ENCODE data around the gene ELMO1. TPM values are rescaled to one million over a fixed set of nuclear protein-coding genes. Genes with fewer than 3 reads are reported as not detected.

Gene ELMO1
- total and polyA plus RNA-seq, 2 of the 13 experiments (the other 11 are each of a cell fraction or from before 2014, with no cell fraction given) = 0.11 to 0.17 TPM

GRCh38 chr7:36825501-36825900, 623.2 kb downstream of the ELMO1 start (continued):
- TF ChIP-seq ZBTB4 (CRISPR knock-in tag; IDR thresholded peaks at IDR 0.05; ENCODE audit: borderline replicate concordance) = no peak

- ChIA-PET CTCF (ENCODE audit: low intra/inter-chr PET ratio, low total read pairs) (no interaction called here), POLR2A (no interaction called here)
- no peak overlapping the region for H3K4me3 ChIP-seq (replicated peaks in 1 of 3; ENCODE audit: insufficient read depth in 1 of 3, low read depth in 2 of 3, low read length in 3 of 3)
- 82% methylated on average over 9 of the region's 9 CpGs for WGBS (ENCODE audit: low lambda C conversion rate)
- no peaks in the 10 kb centered on the region for H3K4me1 ChIP-seq (ENCODE audit: insufficient read depth, low read length)
- H3K9ac ChIP-seq (ENCODE audit: insufficient read depth, low read depth, low read length) = no peak overlapping the region
- H3K4me2 ChIP-seq (ENCODE audit: low read depth, low read length) = no peak overlapping the region
- no peaks in the 10 kb centered on the region for H4K20me1 ChIP-seq (ENCODE audit: insufficient read depth, low read length)
- intact Hi-C loops (cut with micrococcal nuclease; ENCODE audit: unreplicated experiment) (no loop called here), in situ Hi-C loops (cut with HindIII; ENCODE audit: extremely low pct_ligation_motif_present, low pct_unique_long_range_greater_than_20kb) (no loop called here)
- H3K9me3 ChIP-seq (ENCODE audit: low read length) = no peaks in the 10 kb centered on the region
- no peak overlapping the region for H2AFZ ChIP-seq (ENCODE audit: low read length)
- H3K27me3 ChIP-seq (ENCODE audit: control insufficient read depth in 1 of 2, insufficient read depth in 2 of 2, low read length in 2 of 2) = peaks cover 2 to 6% of the 10 kb centered on the region in 2 experiments; a peak in 2 of 5 replicates
- H3K27ac ChIP-seq (ENCODE audit: extremely low read length, insufficient read depth, low read length) = no peak overlapping the region
- DNase-seq (ENCODE audit: low spot score) (no peak), ATAC-seq (no peak), FAIRE-seq (no peak)
- no peaks in the 10 kb centered on the region for H3K36me3 ChIP-seq (replicated peaks in 1 of 2; ENCODE audit: control insufficient read depth in 1 of 2, insufficient read depth in 2 of 2, low read length in 2 of 2)
- no peaks in the 10 kb centered on the region for H3K79me2 ChIP-seq (ENCODE audit: insufficient read depth, low read length)
- no TSS peak for BruUV-seq (replicated peaks)
- TF ChIP-seq RARG (CRISPR knock-in tag; IDR thresholded peaks at IDR 0.05; ENCODE audit: low read depth) (no peak), SNRNP70 (IDR thresholded peaks at IDR 0.05; ENCODE audit: low read depth, low read length) (no peak), CHD2 (IDR thresholded peaks at IDR 0.05; ENCODE audit: low read depth, low read length) (no peak), ZBTB33 (CRISPR knock-in tag; IDR thresholded peaks at IDR 0.05) (no peak), REL (CRISPR knock-in tag; conservative IDR thresholded peaks at IDR 0.05) (no peak), CREM (IDR thresholded peaks at IDR 0.05) (no peak), CREM (CRISPR knock-in tag; IDR thresholded peaks at IDR 0.05) (no peak), TEAD3 (CRISPR knock-in tag; optimal IDR thresholded peaks at IDR 0.05; ENCODE audit: borderline replicate concordance) (no peak), SALL2 (CRISPR knock-in tag; IDR thresholded peaks at IDR 0.05) (no peak), MAX (IDR thresholded peaks at IDR 0.05) (no peak), RAD21 (CRISPR knock-in tag; IDR thresholded peaks at IDR 0.05) (no peak), MTF2 (CRISPR knock-in tag; IDR thresholded peaks at IDR 0.05; ENCODE audit: borderline replicate concordance) (no peak), TFDP1 (CRISPR knock-in tag; IDR thresholded peaks at IDR 0.05; ENCODE audit: borderline replicate concordance) (no peak), ZNF792 (CRISPR knock-in tag; IDR thresholded peaks at IDR 0.05) (no peak), ZNF619 (CRISPR knock-in tag; IDR thresholded peaks at IDR 0.05) (no peak), HINFP (CRISPR knock-in tag; IDR thresholded peaks at IDR 0.05; ENCODE audit: low read depth) (no peak)
Observed at GRCh38 chr7:36823353-36823752, 625.3 kb downstream of the ELMO1 start.

Measured in HepG2 (cell line).